ENCODE data around the gene CFAP54.

- TF ChIP-seq CTCF (IDR thresholded peaks at IDR 0.05) (no peak), POLR2A (IDR thresholded peaks at IDR 0.05) (no peak)
Measured at GRCh38 chr12:96698965-96699364, 209.6 kb downstream of the CFAP54 start.
